GM18868 (cell line): ENCODE results near the gene SEMA7A.
"Not testable (repeated sequence)": the region's sequence is repeated elsewhere in the genome, so short reads cannot be mapped to it uniquely, and the experiment has no call there.

Experiments used
- ATAC-seq: cut with Tn5 transposase; IDR thresholded peaks from one replicate; pipeline ENCODE4 v1.9.1; 2021; ENCODE audit warnings: mild to moderate bottlenecking, moderate library complexity; ENCODE audit not compliant: unreplicated experiment

The SEMA7A gene

GRCh38 chr15:74376226-74376625 lies 57.5 kb downstream of the SEMA7A start:
- no peak for ATAC-seq

DNA sequence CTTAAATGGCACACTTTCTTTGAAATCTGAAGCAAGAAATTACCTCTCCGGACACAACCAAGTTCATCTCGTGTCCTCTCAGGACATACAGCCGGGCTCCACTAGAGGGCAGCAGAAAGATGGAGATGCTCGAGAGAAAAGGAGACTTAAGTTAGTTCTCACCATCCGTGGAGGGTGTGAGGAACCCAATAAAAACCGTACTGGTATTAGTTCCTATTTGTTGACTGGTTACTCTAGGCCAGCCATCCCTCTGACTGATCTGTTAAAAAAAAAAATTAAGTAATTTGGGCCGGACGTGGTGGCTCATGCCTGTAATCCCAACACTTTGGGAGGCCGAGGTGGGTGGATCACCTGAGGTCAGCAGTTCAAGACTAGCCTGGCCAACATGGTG lies 58.5 kb downstream of the SEMA7A start:
- ATAC-seq = no peak

DNA sequence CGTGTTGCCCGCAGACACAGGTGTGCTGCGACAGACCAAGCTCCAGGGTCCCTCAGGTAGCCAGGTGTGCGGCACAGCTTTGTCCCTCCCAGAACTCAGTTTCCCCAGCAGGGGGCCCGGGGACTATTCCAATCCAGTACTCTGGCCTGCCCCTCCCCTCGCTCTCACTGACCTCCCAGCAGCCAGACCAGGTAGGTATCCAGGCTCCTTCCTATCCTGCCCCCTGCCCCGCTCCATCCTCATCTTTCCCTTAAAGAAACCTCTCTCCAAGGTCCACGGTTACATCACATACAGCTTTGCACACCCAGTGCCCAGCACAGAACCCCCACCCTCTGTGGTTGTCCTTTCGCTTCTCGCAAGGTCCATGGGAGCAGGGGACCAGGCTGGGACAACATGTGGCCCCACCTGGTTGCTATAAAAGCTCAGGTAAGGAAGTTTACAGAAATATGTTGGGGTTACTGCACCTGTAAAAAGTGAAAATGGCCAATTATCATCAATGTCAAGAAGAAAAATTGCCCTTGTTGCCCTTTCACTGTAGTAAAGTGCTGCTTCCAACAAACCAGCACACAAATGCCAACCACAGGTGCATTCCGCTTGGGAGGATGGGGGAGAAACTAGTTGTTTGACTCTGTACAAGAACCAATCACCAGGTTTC lies 59.0 kb downstream of the SEMA7A start:
- ATAC-seq = no peak

GRCh38 chr15:74373731-74374647 lies 59.8 kb downstream of the SEMA7A start:
- ATAC-seq = peak; percentile 70

DNA sequence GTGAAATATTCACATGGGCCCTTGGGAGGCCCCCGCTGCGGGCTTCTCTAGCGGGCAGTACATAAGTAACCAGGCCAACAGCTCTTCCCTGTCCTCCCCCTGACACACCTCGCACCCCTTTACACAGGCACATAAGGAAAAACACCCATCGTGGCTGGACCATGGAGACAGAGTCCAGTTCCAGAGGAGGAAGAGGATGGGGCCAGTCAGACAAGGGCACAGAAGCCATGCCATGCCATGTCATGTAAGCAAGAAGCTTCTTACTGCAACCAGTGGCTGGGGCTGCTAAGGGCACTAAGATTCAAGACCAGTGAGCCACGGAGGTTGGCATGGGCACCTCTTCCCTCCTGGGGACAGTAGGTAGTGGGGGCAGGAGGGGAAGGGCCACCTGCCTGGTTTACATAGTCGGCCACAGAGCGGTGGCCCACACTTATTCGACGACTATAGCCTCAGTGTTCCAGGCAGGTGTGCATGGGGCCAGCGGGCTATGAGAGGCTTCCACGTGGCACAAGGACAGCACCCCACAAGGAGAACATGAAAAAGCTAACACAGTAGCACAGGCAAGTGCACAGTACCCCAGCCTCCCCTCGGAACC lies 60.6 kb downstream of the SEMA7A start:
- no peak for ATAC-seq

- no peak for ATAC-seq
Observed at GRCh38 chr15:74370471-74370870, 63.3 kb downstream of the SEMA7A start.

DNA sequence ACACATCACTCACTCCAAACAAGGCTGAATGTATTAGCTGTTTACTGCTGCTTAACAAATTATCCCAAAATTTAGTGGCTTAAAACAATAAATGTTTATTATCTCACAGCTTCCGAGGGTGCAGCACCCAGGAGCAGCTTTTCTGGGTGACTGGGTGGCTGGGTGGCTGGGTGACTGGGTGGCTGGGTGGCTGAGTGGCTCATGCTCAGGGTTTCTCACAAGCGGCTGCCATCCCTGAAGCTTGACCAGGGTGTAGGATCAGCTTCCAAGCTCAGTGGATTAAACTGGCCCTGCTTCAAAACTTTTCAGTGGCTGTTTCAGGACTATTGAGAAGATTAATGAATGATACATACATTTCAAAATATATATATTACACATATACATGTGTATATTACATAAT lies 64.0 kb downstream of the SEMA7A start:
- ATAC-seq = no peak

DNA sequence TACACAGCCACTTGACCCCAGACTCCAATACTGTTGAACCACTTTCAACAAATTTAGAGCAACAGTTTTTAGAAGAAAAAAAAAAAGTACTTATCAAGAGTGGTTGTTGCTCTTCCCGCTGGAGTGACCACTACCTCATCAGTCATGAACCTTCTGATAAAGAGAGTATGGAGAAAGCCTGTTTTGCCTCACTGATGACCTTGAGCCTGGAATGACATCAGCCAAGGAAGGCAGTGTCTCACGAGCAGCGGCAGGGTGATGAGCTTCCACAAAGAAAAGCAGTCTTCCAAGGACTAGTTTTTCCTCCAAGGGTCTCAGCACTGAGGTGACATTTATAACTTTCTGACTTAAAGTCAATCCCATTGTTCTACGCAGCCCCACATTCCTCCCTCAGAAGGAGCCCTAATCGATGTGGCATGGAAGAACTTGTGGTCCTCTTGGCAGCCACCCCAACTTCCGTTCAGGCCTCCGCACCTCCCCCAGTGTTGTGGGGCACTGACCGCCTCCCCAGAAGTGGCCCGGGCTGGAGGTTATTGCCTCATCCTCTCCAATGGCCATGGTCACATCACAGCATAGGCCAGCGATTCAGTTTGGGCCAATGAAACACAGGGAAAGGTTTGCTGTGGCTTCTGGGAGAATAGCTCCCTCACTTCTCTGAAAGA lies 64.5 kb downstream of the SEMA7A start:
- ATAC-seq = no peak

- ATAC-seq = no peak
Observed at GRCh38 chr15:74368121-74368520, 65.6 kb downstream of the SEMA7A start.

DNA sequence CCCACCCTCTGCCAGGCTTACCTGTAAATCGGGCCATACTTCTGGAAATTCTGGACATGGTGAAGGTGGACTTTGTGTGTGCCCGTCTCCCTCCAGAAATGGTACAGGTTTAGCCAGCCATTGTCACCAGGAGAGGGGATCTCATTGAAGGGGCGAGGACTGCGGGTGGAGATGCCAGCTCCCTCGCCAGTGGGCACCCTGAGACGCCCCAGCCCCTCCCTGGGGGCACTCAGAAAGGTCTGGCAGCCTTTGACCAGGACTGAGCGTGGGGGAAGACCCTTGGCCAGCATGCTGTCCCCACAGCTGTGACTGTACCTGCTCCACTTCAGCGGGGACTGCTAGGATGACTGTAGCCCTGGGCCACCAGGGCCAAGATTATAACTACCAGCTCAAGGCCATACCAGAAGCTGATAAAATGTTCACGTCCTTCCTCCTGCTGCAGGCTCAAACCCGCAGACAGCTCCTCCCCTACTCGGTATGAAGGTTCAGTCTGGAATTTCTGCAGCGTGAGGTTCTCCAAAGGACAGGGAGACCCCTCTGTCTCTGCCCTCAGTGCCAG lies 66.4 kb downstream of the SEMA7A start, which contains the start of gene CYP11A1:
CYP11A1 (minus strand) TSS at position 351 of the 559 bp plus-strand sequence; CDS start at position 290, 61 bp downstream.
- no peak for ATAC-seq

GRCh38 chr15:74365598-74366445 lies 67.9 kb downstream of the SEMA7A start:
- ATAC-seq = no peak

DNA sequence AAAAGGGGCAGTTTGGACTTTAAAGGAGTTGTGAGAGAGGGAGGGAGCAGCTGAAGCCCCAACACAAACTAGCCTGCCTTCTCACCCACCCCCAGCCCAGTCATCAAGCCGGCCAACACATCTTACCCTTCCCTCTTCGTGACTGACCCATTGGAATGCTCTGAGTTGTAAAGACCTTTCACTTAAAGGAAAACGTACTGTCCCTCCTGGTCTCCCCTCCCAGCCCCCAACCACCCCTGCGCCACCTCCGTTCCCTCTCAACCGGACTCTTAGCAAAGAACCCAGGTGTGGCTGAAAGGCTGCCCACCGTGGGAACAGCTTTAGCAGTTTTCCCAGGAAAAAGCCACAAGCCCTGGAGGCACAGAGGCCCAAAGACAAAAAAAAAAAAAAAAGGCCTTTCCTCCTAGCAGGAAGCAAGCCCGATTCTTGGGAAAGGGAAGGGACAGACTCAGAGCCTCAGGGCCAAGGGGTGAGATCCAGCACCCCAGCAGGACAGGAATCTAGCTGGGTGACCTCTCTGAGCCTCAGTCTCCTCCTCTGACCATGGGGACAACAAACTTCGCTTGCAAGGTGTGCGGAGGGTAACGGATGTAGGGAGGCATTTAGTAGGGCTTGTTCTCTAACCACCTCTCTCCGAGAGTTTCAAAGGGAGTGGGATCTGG lies 68.7 kb downstream of the SEMA7A start:
- ATAC-seq = no peak

DNA sequence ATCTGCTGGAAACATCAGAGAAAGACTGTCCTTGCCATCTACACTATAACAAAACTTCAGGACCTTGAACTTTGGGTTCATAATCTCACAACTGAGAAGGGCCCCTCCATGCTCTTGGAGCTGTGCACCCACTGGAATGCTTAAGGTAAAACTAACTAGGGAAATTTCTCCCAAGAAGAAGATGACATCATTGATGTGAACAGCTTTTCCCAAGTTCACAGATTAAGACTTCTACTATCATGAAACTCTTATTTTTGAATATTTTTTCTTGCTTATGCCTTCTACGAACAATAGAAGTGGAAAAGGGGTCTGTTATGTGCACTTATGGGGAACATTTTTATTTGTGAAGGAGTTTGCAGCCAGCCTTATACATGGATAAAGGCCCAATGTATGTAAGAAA lies 71.3 kb downstream of the SEMA7A start:
- no peak for ATAC-seq

DNA sequence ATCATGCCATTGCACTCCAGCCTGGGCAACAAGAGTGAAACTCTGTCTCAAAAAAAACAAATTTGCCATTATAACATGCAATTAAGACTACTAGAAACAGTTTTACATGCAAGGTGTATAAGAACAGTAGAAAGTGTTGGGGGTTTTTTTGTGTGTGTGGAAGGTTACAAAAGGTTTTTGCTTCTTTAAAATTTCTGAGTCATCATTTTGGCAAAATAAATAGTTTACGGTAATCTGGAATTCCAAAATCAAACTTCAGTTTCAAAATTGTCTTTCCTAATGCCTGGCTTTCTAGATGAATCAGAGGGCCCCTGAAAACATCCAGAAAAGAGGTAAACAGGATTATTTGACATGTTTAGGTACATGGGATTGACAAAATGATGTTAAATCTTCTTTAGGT lies 72.9 kb downstream of the SEMA7A start:
- not testable (repeated sequence) for ATAC-seq

DNA sequence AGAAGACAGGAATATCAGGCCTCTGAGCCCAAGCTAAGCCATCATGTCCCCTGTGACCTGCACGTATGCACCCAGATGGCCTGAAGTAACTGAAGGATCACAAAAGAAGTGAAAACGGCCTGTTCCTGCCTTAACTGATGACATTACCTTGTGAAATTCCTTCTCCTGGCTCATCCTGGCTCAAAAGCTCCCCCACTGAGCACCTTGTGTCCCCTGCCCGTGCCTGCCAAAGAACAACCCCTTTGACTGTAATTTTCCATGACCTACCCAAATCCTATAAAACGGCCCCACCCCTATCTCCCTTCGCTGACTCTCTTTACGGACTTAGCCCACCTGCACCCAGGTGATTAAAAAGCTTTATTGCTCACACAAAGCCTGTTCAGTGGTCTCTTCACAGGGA lies 74.4 kb downstream of the SEMA7A start:
- ATAC-seq = not testable (repeated sequence)
